AG04449 (cell line): ENCODE data around the gene KCNMA1.

Experiments used
- CTCF ChIA-PET: fragments of 350-600 bp; formaldehyde crosslinking; extraction: SDS; loops from one replicate; lab custom pipeline; 2021; ENCODE audit warnings: antibody characterized with exemption; lab: Yijun Ruan, JAX
- POLR2A ChIA-PET: fragments of 400-600, 350-600 bp; formaldehyde crosslinking; extraction: SDS; loops from one replicate; lab custom pipeline; 2020; ENCODE audit warnings: antibody characterized with exemption, inconsistent platforms; lab: Yijun Ruan, JAX
- DNase-seq: peaks from one replicate; pipeline ENCODE4 v3.0.0-alpha.2; 2010; ENCODE audit warnings: low read depth, low spot score
- H3K4me3 ChIP-seq: 2 replicates; pipeline ENCODE4 v1.5.1; 2011; ENCODE audit warnings: low read depth, mild to moderate bottlenecking, control low read depth, low read length
- TF ChIP-seq, protein P1 (sequence below): IDR thresholded peaks from one replicate; pipeline ENCODE4 v1.5.1; 2011; ENCODE audit warnings: mild to moderate bottlenecking, moderate library complexity, low read length, control low read depth, inconsistent platforms; ENCODE audit not compliant: insufficient read depth; ENCODE audit errors: missing control alignments

KCNMA1 gene

GRCh38 chr10:77159538-77160110 is 478.0 kb downstream of the KCNMA1 start:
- no peak overlapping the region for H3K4me3 ChIP-seq
- DNase-seq: no peak
- CTCF ChIA-PET: interaction anchor here (1.3 to 21.1 kb wide), 2 partner anchors 482 to 552 kb away, joined by 5 to 556 read pairs; partner anchors contain the start of gene KCNMA1
- TF ChIP-seq, protein P1, sequence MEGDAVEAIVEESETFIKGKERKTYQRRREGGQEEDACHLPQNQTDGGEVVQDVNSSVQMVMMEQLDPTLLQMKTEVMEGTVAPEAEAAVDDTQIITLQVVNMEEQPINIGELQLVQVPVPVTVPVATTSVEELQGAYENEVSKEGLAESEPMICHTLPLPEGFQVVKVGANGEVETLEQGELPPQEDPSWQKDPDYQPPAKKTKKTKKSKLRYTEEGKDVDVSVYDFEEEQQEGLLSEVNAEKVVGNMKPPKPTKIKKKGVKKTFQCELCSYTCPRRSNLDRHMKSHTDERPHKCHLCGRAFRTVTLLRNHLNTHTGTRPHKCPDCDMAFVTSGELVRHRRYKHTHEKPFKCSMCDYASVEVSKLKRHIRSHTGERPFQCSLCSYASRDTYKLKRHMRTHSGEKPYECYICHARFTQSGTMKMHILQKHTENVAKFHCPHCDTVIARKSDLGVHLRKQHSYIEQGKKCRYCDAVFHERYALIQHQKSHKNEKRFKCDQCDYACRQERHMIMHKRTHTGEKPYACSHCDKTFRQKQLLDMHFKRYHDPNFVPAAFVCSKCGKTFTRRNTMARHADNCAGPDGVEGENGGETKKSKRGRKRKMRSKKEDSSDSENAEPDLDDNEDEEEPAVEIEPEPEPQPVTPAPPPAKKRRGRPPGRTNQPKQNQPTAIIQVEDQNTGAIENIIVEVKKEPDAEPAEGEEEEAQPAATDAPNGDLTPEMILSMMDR: no peak
- POLR2A ChIA-PET: interaction anchor here (0.7 kb wide), 1 partner anchor 346 kb away, joined by 4 read pairs; no protein-coding TSS in a partner anchor

GRCh38 chr10:77158666-77159065 is 478.9 kb downstream of the KCNMA1 start:
- TF ChIP-seq, protein P1: no peak
- POLR2A ChIA-PET: no interaction called here
- no peak overlapping the region for H3K4me3 ChIP-seq
- CTCF ChIA-PET: interaction anchor here (0.8 to 21.1 kb wide), 4 partner anchors 10 to 483 kb away, joined by 3 to 556 read pairs (median 4); partner anchors contain the start of gene KCNMA1
- DNase-seq: no peak

GRCh38 chr10:77157248-77158019 is 480.2 kb downstream of the KCNMA1 start:
- ChIA-PET CTCF (interaction anchor here (0.8 to 21.1 kb wide), 4 partner anchors 16 to 555 kb away, joined by 3 to 556 read pairs (median 6); partner anchors contain the start of gene KCNMA1), POLR2A (no interaction called here)
- DNase-seq: no peak
- TF ChIP-seq, protein P1: no peak
- H3K4me3 ChIP-seq: no peak overlapping the region

DNA sequence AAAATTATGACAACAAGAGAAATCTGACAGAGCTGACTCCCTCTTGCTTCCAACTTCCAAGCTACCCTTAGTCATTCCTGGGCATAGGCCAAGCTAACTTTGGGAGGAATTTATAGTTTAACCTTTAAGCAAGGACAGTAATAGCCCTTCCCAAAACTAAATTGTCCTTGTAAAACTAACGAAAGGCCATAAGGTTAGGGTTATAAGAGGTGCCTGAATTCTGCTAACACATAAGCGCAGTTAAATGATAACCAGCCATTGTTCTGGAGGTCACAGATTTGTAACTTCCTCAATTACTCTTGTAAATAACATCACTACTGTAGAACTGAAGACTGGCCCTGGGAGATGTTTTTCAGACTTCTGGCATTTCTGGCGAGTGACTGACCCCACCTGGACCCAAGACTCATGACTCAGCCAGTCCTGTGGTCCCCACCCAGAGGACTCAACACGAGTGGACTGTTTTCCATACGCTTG is 481.2 kb downstream of the KCNMA1 start:
- ChIA-PET POLR2A (no interaction called here), CTCF (interaction anchor here (1.1 to 2.2 kb wide), 3 partner anchors 9 to 556 kb away, joined by 3 to 6 read pairs (median 5); no protein-coding TSS in a partner anchor)
- TF ChIP-seq, protein P1: no peak
- no peak for DNase-seq
- H3K4me3 ChIP-seq: no peak overlapping the region

- ChIA-PET CTCF (interaction anchor here (1.3 kb wide), 1 partner anchor 560 kb away, joined by 4 read pairs; no protein-coding TSS in a partner anchor), POLR2A (no interaction called here)
- TF ChIP-seq, protein P1: no peak
- no peak for DNase-seq
- H3K4me3 ChIP-seq: no peak overlapping the region
Observed at GRCh38 chr10:77152256-77152655, 485.4 kb downstream of the KCNMA1 start.

GRCh38 chr10:77151408-77151807 is 486.2 kb downstream of the KCNMA1 start:
- no peak overlapping the region for H3K4me3 ChIP-seq
- POLR2A ChIA-PET: no interaction called here
- CTCF ChIA-PET: no interaction called here
- TF ChIP-seq, protein P1: no peak
- no peak for DNase-seq
